GM12873 (cell line): ENCODE results near the gene PHYHD1.

Experiments used
- TF ChIP-seq, protein P1 (sequence below): IDR thresholded peaks from 2 replicates; pipeline ENCODE4 v1.5.1; 2012; ENCODE audit warnings: low read depth, mild to moderate bottlenecking, moderate library complexity, low read length, control low read depth; ENCODE audit not compliant: insufficient read depth; ENCODE audit errors: missing control alignments

PHYHD1 gene

DNA sequence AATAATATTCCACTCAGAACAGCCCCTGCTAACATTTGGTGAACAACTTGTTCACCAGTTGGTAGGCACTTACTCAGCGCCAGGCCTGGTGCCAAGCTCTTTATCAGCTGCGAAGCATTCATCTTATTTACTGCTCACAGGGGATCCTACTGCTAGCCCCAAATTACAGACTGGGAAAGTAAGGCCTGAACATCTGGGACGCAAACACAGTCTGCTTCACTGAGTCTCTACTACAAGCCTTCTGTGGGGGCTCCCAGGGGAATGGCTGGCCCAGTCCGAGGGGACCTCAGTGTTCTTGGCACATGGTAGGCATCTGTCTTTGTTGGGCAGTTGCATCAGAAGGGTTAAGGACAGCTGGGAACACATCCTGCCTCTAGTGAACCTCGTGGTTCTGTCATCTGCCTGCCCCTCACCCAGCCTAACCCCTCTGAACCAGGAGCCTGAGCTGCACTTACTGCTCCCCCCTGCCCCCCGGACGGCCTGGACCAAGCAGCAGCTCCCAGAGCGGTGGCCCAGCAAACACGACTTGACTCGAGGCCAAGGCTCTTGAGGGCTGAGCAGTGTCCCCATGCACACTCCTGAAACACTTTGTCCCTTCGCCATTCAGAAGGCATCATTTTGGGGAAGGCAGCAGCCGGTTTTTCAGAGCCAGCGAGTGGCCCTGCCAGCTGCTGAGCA lies at the start of gene PHYHD1:
Gene PHYHD1 (plus strand): TSS at position 602 of the 678 bp plus-strand sequence. CDS start 1,342 bp downstream, outside the sequence.
- TF ChIP-seq, protein P1, sequence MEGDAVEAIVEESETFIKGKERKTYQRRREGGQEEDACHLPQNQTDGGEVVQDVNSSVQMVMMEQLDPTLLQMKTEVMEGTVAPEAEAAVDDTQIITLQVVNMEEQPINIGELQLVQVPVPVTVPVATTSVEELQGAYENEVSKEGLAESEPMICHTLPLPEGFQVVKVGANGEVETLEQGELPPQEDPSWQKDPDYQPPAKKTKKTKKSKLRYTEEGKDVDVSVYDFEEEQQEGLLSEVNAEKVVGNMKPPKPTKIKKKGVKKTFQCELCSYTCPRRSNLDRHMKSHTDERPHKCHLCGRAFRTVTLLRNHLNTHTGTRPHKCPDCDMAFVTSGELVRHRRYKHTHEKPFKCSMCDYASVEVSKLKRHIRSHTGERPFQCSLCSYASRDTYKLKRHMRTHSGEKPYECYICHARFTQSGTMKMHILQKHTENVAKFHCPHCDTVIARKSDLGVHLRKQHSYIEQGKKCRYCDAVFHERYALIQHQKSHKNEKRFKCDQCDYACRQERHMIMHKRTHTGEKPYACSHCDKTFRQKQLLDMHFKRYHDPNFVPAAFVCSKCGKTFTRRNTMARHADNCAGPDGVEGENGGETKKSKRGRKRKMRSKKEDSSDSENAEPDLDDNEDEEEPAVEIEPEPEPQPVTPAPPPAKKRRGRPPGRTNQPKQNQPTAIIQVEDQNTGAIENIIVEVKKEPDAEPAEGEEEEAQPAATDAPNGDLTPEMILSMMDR: no peak

GRCh38 chr9:128877852-128878251 lies 42.9 kb upstream of the PHYHD1 start:
- TF ChIP-seq, protein P1: no peak

DNA sequence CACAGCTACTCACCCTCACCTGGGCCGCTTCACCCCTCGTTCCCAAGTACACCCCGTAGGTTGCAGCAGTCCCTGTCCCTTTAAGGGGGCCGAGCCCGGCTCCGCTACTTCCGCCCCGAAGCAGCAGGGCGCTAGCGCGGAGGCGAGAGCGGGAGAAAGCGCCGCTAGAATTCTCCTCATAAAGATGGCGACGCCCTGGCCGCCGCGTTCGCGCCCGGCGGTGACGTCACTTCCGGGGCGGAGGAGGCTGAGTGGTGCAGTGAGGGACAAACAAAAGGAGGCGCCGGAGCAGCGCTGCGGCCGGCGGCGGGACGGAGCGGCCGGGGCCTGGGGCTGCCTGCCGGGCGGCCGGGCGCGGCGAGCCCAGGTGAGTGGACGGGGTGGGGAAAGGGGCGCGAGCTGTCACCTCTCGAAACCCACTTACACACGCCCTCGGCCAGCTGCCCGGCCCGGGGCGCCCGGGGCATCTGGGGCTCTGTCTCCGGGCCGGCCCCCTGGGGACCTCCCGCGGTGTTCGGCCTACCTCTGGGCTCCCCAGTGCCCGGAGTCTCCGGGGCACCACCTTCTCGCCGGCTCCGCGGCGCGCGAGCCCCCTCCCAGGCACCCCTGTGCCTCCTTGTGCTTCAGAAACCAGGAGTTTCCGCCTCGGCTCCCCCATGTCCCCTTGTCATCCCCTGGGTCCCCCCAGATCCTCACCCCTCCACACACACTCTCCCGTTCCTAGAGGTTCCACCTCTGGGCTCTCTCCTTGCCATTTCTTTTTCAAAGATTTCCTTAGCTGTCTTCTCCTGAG lies 38.7 kb upstream of the PHYHD1 start, which contains the start of the genes KYAT1 and LRRC8A:
Gene KYAT1 (minus strand): TSS at position 67 of the 793 bp plus-strand sequence. CDS start 36,545 bp downstream, outside the sequence.
Gene LRRC8A (plus strand): TSS at position 250 of the 793 bp plus-strand sequence. CDS start 25,032 bp downstream, outside the sequence.
- TF ChIP-seq, protein P1: no peak

GRCh38 chr9:128882677-128883603 lies 37.8 kb upstream of the PHYHD1 start:
- TF ChIP-seq, protein P1: no peak

DNA sequence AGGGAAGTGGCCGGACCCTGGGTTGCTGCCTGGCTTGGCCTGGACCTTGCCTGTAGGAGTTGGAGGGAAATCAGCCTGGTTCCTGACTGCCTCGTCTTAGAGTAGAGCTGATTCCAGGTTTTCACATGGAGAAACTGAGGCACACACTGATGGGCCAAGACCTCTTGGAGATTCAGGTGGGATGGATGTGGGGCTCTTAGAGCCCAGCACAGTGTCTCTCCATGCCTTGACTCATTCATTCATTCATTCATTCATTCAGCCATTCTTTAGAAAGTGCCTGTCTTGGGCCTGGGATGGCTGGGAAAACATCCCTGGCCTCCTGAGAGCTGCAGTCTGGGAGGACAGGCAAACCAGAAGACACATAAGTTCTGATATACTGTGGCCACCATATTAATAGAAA lies 36.6 kb upstream of the PHYHD1 start:
- TF ChIP-seq, protein P1: no peak

GRCh38 chr9:128885376-128885775 lies 35.4 kb upstream of the PHYHD1 start:
- TF ChIP-seq, protein P1: no peak
